H1 (cell line): ENCODE measurements around the gene TUNAR. TPM values are rescaled to one million over a fixed set of nuclear protein-coding genes. Genes with fewer than 3 reads are reported as not detected.

Source experiments
- CTCF ChIA-PET: fragments of 300-600 bp; sonication (Branson Sonifier 250); formaldehyde crosslinking; loops from one replicate; lab custom pipeline; 2021; ENCODE audit not compliant: partially characterized antibody; lab: Charles Lee
- POLR2A ChIA-PET: fragments of 300-600 bp; sonication (Branson Sonifier 250); formaldehyde crosslinking; loops from one replicate; lab custom pipeline; 2021; ENCODE audit warnings: inconsistent platforms; ENCODE audit not compliant: partially characterized antibody; lab: Charles Lee
- DNase-seq, 2 experiments: peaks; one replicate each; pipeline versions ENCODE4 v3.0.0 to v3.0.0-alpha.2; 2010 to 2022; ENCODE audit warnings: low spot score in 2 of 2, low read depth in 1 of 2, mixed read lengths in 1 of 2
- FAIRE-seq: peaks from 2 replicates; lab custom pipeline; 2011; peaks lifted over from hg19 to GRCh38; lab: Jason Lieb, UNC
- H2AFZ ChIP-seq: 2 replicates; pipeline ENCODE4 v1.8.1; 2012; ENCODE audit warnings: low read length, inconsistent platforms
- H2AK5ac ChIP-seq: 2 replicates; pipeline ENCODE4 v1.6.1; 2013; ENCODE audit warnings: low read depth, low read length
- H2BK120ac ChIP-seq: replicated peaks from 2 replicates; pipeline ENCODE3; 2013; ENCODE audit warnings: low read depth, low read length, inconsistent platforms
- H2BK12ac ChIP-seq: 2 replicates; pipeline ENCODE4 v1.6.1; 2013; ENCODE audit warnings: low read depth, low read length
- H2BK15ac ChIP-seq: 2 replicates; pipeline ENCODE4 v1.6.1; 2013; ENCODE audit warnings: low read length
- H2BK20ac ChIP-seq: 2 replicates; pipeline ENCODE4 v1.6.1; 2013; ENCODE audit warnings: low read length
- H2BK5ac ChIP-seq: 2 replicates; pipeline ENCODE4 v1.6.1; 2013; ENCODE audit warnings: low read depth, low read length
- H3K14ac ChIP-seq: 2 replicates; pipeline ENCODE4 v1.6.1; 2013; ENCODE audit warnings: inconsistent platforms; ENCODE audit not compliant: insufficient read length
- H3K18ac ChIP-seq: 2 replicates; pipeline ENCODE4 v1.6.1; 2013; ENCODE audit warnings: low read length; ENCODE audit errors: extremely low read depth
- H3K23ac ChIP-seq: 2 replicates; pipeline ENCODE4 v1.6.1; 2013; ENCODE audit warnings: inconsistent platforms; ENCODE audit not compliant: insufficient read length
- H3K23me2 ChIP-seq: 2 replicates; pipeline ENCODE4 v1.6.1; 2013; ENCODE audit warnings: low read depth, low read length
- H3K27ac ChIP-seq: 2 replicates; pipeline ENCODE4 v1.6.1; 2011; ENCODE audit warnings: low read depth, low read length, inconsistent platforms
- H3K27me3 ChIP-seq, 4 experiments: replicated peaks in 1 of 4; 1 replicate in 1 of 4; 2 replicates in 3 of 4; pipeline versions ENCODE4 v1.6.1 to v1.8.1; 2011 to 2013; ENCODE audit warnings: low read length in 3 of 4, mild to moderate bottlenecking in 3 of 4, inconsistent platforms in 2 of 4, mixed read lengths in 2 of 4, moderate library complexity in 1 of 4; ENCODE audit not compliant: control insufficient read depth in 3 of 4, insufficient read depth in 3 of 4; ENCODE audit errors: extremely low read depth in 1 of 4
- H3K36me3 ChIP-seq, 4 experiments: 2 replicates each; pipeline versions ENCODE4 v1.6.1 to v1.8.1; 2011 to 2013; ENCODE audit warnings: mild to moderate bottlenecking in 4 of 4, low read length in 3 of 4, moderate library complexity in 2 of 4, control low read depth in 1 of 4, inconsistent platforms in 1 of 4; ENCODE audit not compliant: insufficient read depth in 4 of 4, control insufficient read depth in 2 of 4
- H3K4ac ChIP-seq: replicated peaks from 2 replicates; pipeline ENCODE3; 2013; ENCODE audit warnings: low read length, low read depth, mixed read lengths, inconsistent platforms; ENCODE audit not compliant: insufficient read length
- H3K4me1 ChIP-seq, 4 experiments: replicated peaks in 1 of 4; 1 replicate in 1 of 4; 2 replicates in 3 of 4; pipeline versions ENCODE4 v1.6.1 to v1.8.1; 2011 to 2013; ENCODE audit warnings: low read length in 3 of 4, inconsistent platforms in 2 of 4, mixed read lengths in 1 of 4; ENCODE audit not compliant: insufficient read depth in 4 of 4, control insufficient read depth in 3 of 4
- H3K4me2 ChIP-seq, 2 experiments: 2 replicates each; pipeline versions ENCODE4 v1.6.1 to v1.8.1; 2011 to 2013; ENCODE audit warnings: low read depth in 2 of 2, low read length in 2 of 2, control low read depth in 1 of 2, inconsistent platforms in 1 of 2, mild to moderate bottlenecking in 1 of 2; ENCODE audit not compliant: insufficient read depth in 1 of 2
- H3K4me3 ChIP-seq, 4 experiments: fragments of 200-600, 300-600 bp in 1 of 4; sonication (generic), shearing (Covaris generic), sonication (Bioruptor Twin) in 1 of 4; 2 replicates each; pipeline versions ENCODE4 v1.5.1 to v1.8.1; 2011 to 2016; ENCODE audit warnings: low read length in 4 of 4, low read depth in 3 of 4, control low read depth in 2 of 4, inconsistent platforms in 2 of 4, mild to moderate bottlenecking in 2 of 4, mixed read lengths in 1 of 4, moderate library complexity in 1 of 4; ENCODE audit not compliant: insufficient read depth in 2 of 4; ENCODE audit errors: extremely low read depth in 1 of 4
- H3K56ac ChIP-seq: replicated peaks from 2 replicates; pipeline ENCODE3; 2013; ENCODE audit warnings: low read depth, mild to moderate bottlenecking, mixed read lengths, low read length, inconsistent platforms; ENCODE audit not compliant: insufficient read length
- H3K79me1 ChIP-seq: 2 replicates; pipeline ENCODE4 v1.6.1; 2013; ENCODE audit warnings: low read depth, low read length, control low read depth
- H3K79me2 ChIP-seq, 2 experiments: 2 replicates each; pipeline versions ENCODE4 v1.6.1 to v1.8.1; 2012 to 2013; ENCODE audit warnings: low read length in 2 of 2, mild to moderate bottlenecking in 2 of 2, inconsistent platforms in 1 of 2; ENCODE audit not compliant: insufficient read depth in 2 of 2, control insufficient read depth in 1 of 2
- H3K9ac ChIP-seq, 4 experiments: replicated peaks in 1 of 4; 1 replicate in 1 of 4; 2 replicates in 3 of 4; pipeline versions ENCODE4 v1.6.1 to v1.8.1; 2011 to 2013; ENCODE audit warnings: low read depth in 3 of 4, low read length in 3 of 4, control low read depth in 2 of 4, mild to moderate bottlenecking in 2 of 4, moderate library complexity in 2 of 4, inconsistent platforms in 1 of 4; ENCODE audit errors: extremely low read depth in 1 of 4
- H3K9me3 ChIP-seq, 2 experiments: 2 replicates each; pipeline versions ENCODE4 v1.6.1 to v1.8.1; 2012 to 2013; ENCODE audit warnings: mild to moderate bottlenecking in 2 of 2, moderate library complexity in 2 of 2, control low read depth in 1 of 2, inconsistent platforms in 1 of 2, low read depth in 1 of 2, low read length in 1 of 2, mixed read lengths in 1 of 2; ENCODE audit not compliant: insufficient read depth in 2 of 2
- H4K20me1 ChIP-seq, 2 experiments: replicated peaks in 1 of 2; 2 replicates each; pipeline versions ENCODE3 to v1.8.1; 2011 to 2013; ENCODE audit warnings: inconsistent platforms in 2 of 2, low read length in 2 of 2, mild to moderate bottlenecking in 1 of 2; ENCODE audit not compliant: insufficient read depth in 2 of 2, control insufficient read depth in 1 of 2
- H4K5ac ChIP-seq: 2 replicates; pipeline ENCODE4 v1.6.1; 2013; ENCODE audit warnings: low read length, low read depth, mixed read lengths, inconsistent platforms; ENCODE audit not compliant: insufficient read length
- H4K8ac ChIP-seq: 2 replicates; pipeline ENCODE4 v1.8.0; 2013; ENCODE audit warnings: mild to moderate bottlenecking, moderate library complexity, low read length, inconsistent platforms; ENCODE audit not compliant: insufficient read depth; ENCODE audit errors: extremely low read depth
- H4K91ac ChIP-seq: replicated peaks from 2 replicates; pipeline ENCODE3; 2013; ENCODE audit warnings: low read length, mixed read lengths, inconsistent platforms; ENCODE audit not compliant: insufficient read length
- ATF2 ChIP-seq: IDR thresholded peaks from 2 replicates; pipeline ENCODE4 v1.6.1; 2012; ENCODE audit warnings: low read length, inconsistent platforms
- BACH1 ChIP-seq: IDR thresholded peaks from 2 replicates; pipeline ENCODE4 v1.6.1; 2012; ENCODE audit warnings: low read length, improper control_type of control experiment
- CBX5 ChIP-seq: fragments of 300-800, 300-1000 bp; sonication (generic); IDR thresholded peaks from 2 replicates; pipeline ENCODE4 v1.7.1; 2016; ENCODE audit warnings: antibody characterized with exemption, low read length, low read depth
- EZH2 ChIP-seq: fragments of 200-600 bp; sonication (generic); IDR thresholded peaks from 2 replicates; pipeline ENCODE4 v1.7.1; 2012; ENCODE audit warnings: low read depth, mild to moderate bottlenecking, moderate library complexity, low read length, inconsistent platforms; ENCODE audit not compliant: severe bottlenecking
- HDAC6 ChIP-seq: IDR thresholded peaks from one replicate; pipeline ENCODE4 v1.7.1; 2012; ENCODE audit warnings: low read depth, mild to moderate bottlenecking, inconsistent platforms, low read length, moderate library complexity
- PHF8 ChIP-seq: fragments of 200-600 bp; sonication (generic); conservative IDR thresholded peaks from 2 replicates; pipeline ENCODE4 v1.7.1; 2012; ENCODE audit warnings: low read depth, mild to moderate bottlenecking, inconsistent platforms, low read length, moderate library complexity
- SIN3A ChIP-seq, 2 experiments: IDR thresholded peaks in 1 of 2; conservative IDR thresholded peaks in 1 of 2; 2 replicates each; pipeline ENCODE4 v1.6.1; 2011 to 2012; ENCODE audit warnings: low read length in 2 of 2, improper control_type of control experiment in 1 of 2, low read depth in 1 of 2, mild to moderate bottlenecking in 1 of 2
- SIX5 ChIP-seq: IDR thresholded peaks from 2 replicates; pipeline ENCODE4 v1.6.1; 2011; ENCODE audit warnings: mild to moderate bottlenecking, low read depth, low read length
- WGBS, 2 experiments: shearing (Covaris generic) in 1 of 2; methylation state at CpG; one replicate each; pipeline versions ENCODE4 v1.1.6 to v1.1.7; 2013 to 2015; ENCODE audit warnings: low lambda C conversion rate in 2 of 2, mixed read lengths in 2 of 2, inconsistent platforms in 1 of 2, low coverage in 1 of 2, missing lambda C conversion rate in 1 of 2; ENCODE audit not compliant: insufficient replicate concordance in 2 of 2, insufficient coverage in 1 of 2, insufficient read length in 1 of 2; ENCODE audit errors: extremely low coverage in 1 of 2, missing lambda C conversion rate in 1 of 2; 5-methylcytosine and 5-hydroxymethylcytosine counted together
- polyA plus RNA-seq, 7 experiments: library from polyadenylated mRNA; depleted of rRNA in 3 of 7; stranded (reverse) in 5 of 7; unstranded in 2 of 7; fragments of >200 nt in 5 of 7; fragments of 200-250 nt in 2 of 7; gene quantifications; 1 replicate in 5 of 7; 2 replicates in 1 of 7; 4 replicates in 1 of 7; pipeline versions ENCODE4 v1.2.1 to v1.2.3, GENCODE V29; 2011 to 2013; ENCODE audit warnings: missing spikeins in 2 of 7, mixed read lengths in 2 of 7
- total RNA-seq: library from RNA; stranded (reverse); fragmentation: NEBNext Ultra II Directional; extraction: Animal tissue kit (Norgen Biotek cat#: 25700); gene quantifications from 2 replicates; pipeline ENCODE4 v1.2.1, GENCODE V29; 2021
- TF ChIP-seq, protein P1 (sequence below): IDR thresholded peaks from 2 replicates; pipeline ENCODE4 v1.6.1; 2011; ENCODE audit warnings: low read depth, mild to moderate bottlenecking, low read length; ENCODE audit not compliant: insufficient read depth
- TF ChIP-seq, protein P2 (sequence below): IDR thresholded peaks from 2 replicates; pipeline ENCODE4 v1.6.1; 2012; ENCODE audit warnings: inconsistent platforms

Gene TUNAR
- total and polyA plus RNA-seq, 2 of the 8 experiments (the other 6 are each of a cell fraction or from before 2014, with no cell fraction given): 12.8 to 63.9 TPM

DNA sequence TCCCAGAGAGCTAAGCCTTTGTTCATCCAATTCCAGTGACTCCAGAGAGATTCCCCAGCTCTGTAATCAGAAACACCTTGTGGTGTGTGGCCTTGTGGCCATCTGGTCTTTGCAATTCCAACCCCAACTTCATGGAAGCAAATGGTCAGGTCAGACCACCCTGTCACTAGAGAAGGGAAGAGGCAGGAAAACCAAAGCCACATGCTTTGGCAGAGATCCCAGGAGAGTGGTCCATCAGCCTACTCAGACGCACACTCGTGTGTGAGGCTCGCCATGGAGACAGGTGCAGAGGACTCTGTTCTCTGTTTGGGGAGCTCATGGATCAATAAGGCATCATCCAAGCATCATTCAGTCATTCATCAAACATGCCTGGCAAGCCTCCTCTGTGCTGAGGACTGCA, 46.2 kb upstream of the TUNAR start:
- peaks cover 4 to 13% (median 10%) of the 10 kb centered on the region in 4 experiments for H3K4me1 ChIP-seq
- no peaks in the 10 kb centered on the region for H4K20me1 ChIP-seq
- no peaks in the 10 kb centered on the region; the same call in 1 of the 2 replicates for H3K79me1 ChIP-seq
- ChIA-PET POLR2A (no interaction called here), CTCF (interaction anchor here (1.1 to 1.2 kb wide), 2 partner anchors 8 to 271 kb away, joined by 4 to 5 read pairs; no protein-coding TSS in a partner anchor)
- peak in 1 of 2 experiments; percentile 29 for DNase-seq
- no peak overlapping the region for H2BK15ac ChIP-seq
- no peak overlapping the region for H3K23ac ChIP-seq
- H3K27me3 ChIP-seq: no peaks in the 10 kb centered on the region
- H3K4me3 ChIP-seq: no peak overlapping the region
- H3K79me2 ChIP-seq: no peaks in the 10 kb centered on the region
- H3K27ac ChIP-seq: no peak overlapping the region
- no peak for FAIRE-seq
- no peak overlapping the region for H2BK12ac ChIP-seq
- no peak overlapping the region for H3K9ac ChIP-seq
- peaks cover 5 to 6% of the 10 kb centered on the region in 2 experiments; a peak in 1 of 4 replicates for H3K9me3 ChIP-seq
- H3K4ac ChIP-seq: no peak overlapping the region
- H2BK120ac ChIP-seq: no peak overlapping the region
- no peak overlapping the region for H3K56ac ChIP-seq
- 89% methylated on average over 3 of the region's 3 CpGs; no CpG with 5 or more reads in 1 of the 2 experiments for WGBS, 2 experiments
- no peak overlapping the region for H3K14ac ChIP-seq
- H3K18ac ChIP-seq: no peak overlapping the region
- no peak overlapping the region for H4K91ac ChIP-seq
- H2BK20ac ChIP-seq: no peak overlapping the region
- no peaks in the 10 kb centered on the region for H3K36me3 ChIP-seq
- H2AK5ac ChIP-seq: no peak overlapping the region
- H2AFZ ChIP-seq: no peak overlapping the region
- no peak overlapping the region for H3K4me2 ChIP-seq
- no peaks in the 10 kb centered on the region for H3K23me2 ChIP-seq
- no peak overlapping the region for H4K8ac ChIP-seq
- no peak overlapping the region for H4K5ac ChIP-seq
- no peak overlapping the region for H2BK5ac ChIP-seq
- no peak for TF ChIP-seq HDAC6
- no peak for TF ChIP-seq BACH1
- TF ChIP-seq CBX5: no peak
- TF ChIP-seq ATF2: no peak
- TF ChIP-seq, protein P1, sequence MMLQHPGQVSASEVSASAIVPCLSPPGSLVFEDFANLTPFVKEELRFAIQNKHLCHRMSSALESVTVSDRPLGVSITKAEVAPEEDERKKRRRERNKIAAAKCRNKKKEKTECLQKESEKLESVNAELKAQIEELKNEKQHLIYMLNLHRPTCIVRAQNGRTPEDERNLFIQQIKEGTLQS: no peak
- no peak for TF ChIP-seq SIX5
- TF ChIP-seq SIN3A (conservative IDR thresholded peaks at IDR 0.05 in 1 of 2, IDR thresholded peaks at IDR 0.05 in 1 of 2; ENCODE audit: low read depth in 1 of 2, low read length in 2 of 2): no peak
- TF ChIP-seq PHF8: no peak
- TF ChIP-seq EZH2: no peak
- TF ChIP-seq, protein P2, sequence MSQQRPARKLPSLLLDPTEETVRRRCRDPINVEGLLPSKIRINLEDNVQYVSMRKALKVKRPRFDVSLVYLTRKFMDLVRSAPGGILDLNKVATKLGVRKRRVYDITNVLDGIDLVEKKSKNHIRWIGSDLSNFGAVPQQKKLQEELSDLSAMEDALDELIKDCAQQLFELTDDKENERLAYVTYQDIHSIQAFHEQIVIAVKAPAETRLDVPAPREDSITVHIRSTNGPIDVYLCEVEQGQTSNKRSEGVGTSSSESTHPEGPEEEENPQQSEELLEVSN: no peak
